GM18951 (cell line): ENCODE measurements around the gene TJP1.

ENCODE experiments used
- POLR2A ChIP-seq: IDR thresholded peaks from 4 replicates; pipeline ENCODE4 v1.6.1; 2011; ENCODE audit warnings: mild to moderate bottlenecking; ENCODE audit not compliant: insufficient read length, insufficient read depth; ENCODE audit errors: extremely low read depth
- in situ Hi-C: fragments of 300-500 bp; cut with MboI; formaldehyde crosslinking; loops from one replicate; pipeline ENCODE4 v1.12.0; 2022; ENCODE audit warnings: low sequenced_read_pairs, mixed read lengths, inconsistent platforms; ENCODE audit not compliant: unreplicated experiment

Gene TJP1

GRCh38 chr15:29687204-29687815 is 135.0 kb downstream of the TJP1 start:
- in situ Hi-C loops: no loop called here
- no peak for TF ChIP-seq POLR2A

GRCh38 chr15:29686445-29687203 is 135.6 kb downstream of the TJP1 start:
- TF ChIP-seq POLR2A: no peak
- in situ Hi-C loops: no loop called here

GRCh38 chr15:29686079-29686425 is 136.2 kb downstream of the TJP1 start:
- in situ Hi-C loops: no loop called here
- no peak for TF ChIP-seq POLR2A

GRCh38 chr15:29685156-29686078 is 136.9 kb downstream of the TJP1 start:
- no peak for TF ChIP-seq POLR2A
- in situ Hi-C loops: no loop called here

GRCh38 chr15:29682781-29683180 is 139.5 kb downstream of the TJP1 start:
- TF ChIP-seq POLR2A: no peak

GRCh38 chr15:29682361-29682760 is 139.9 kb downstream of the TJP1 start:
- TF ChIP-seq POLR2A: no peak
- in situ Hi-C loops: no loop called here

More at GRCh38 chr15:29682781-29683180, 139.5 kb downstream of the TJP1 start:
- in situ Hi-C loops: no loop called here

GRCh38 chr15:29681946-29682345 is 140.3 kb downstream of the TJP1 start:
- in situ Hi-C loops: no loop called here
- no peak for TF ChIP-seq POLR2A

GRCh38 chr15:29681166-29681845 is 141.0 kb downstream of the TJP1 start:
- in situ Hi-C loops: no loop called here
- no peak for TF ChIP-seq POLR2A

GRCh38 chr15:29680465-29681165 is 141.7 kb downstream of the TJP1 start:
- TF ChIP-seq POLR2A: no peak
- in situ Hi-C loops: no loop called here

- in situ Hi-C loops: no loop called here
- no peak for TF ChIP-seq POLR2A
These were observed 143.7 kb downstream of the TJP1 start for GRCh38 chr15:29678504-29679034.

GRCh38 chr15:29677871-29678461 is 144.3 kb downstream of the TJP1 start:
- no peak for TF ChIP-seq POLR2A
- in situ Hi-C loops: no loop called here

GRCh38 chr15:29677455-29677854 is 144.8 kb downstream of the TJP1 start:
- no peak for TF ChIP-seq POLR2A
- in situ Hi-C loops: no loop called here
